NCI-H2081 (cell line): ENCODE measurements around the gene DBT.
"Not testable (repeated sequence)": the region's sequence is repeated elsewhere in the genome, so short reads cannot be mapped to it uniquely, and the experiment has no call there.

Experiments used
- DNase-seq, 2 experiments: peaks; one replicate each; lab custom pipeline; 2025; lab: John Stamatoyannopoulos, UW

The DBT gene

DNA sequence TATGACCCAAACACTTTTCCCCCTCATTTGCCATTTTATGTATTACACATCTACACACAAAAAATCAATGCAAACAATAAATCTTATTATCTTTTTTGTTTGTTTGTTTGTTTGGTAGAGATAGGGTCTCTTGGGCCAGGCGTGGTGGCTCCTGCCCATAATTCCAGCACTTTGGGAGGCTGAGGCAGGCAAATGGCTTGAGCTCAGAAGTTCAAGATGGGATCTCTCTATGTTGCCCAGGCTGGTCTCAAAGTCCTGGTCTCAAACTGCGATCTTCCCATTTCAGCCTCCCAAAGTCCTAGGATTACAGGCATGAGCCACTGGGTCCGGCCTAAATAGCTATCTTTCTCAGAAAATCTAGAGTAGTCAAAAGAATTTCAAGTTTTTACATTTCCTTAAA lies 1.2 kb upstream of the DBT start:
- no peak for DNase-seq

- no peak for DNase-seq
Observed at GRCh38 chr1:100250264-100250663, 630 bp upstream of the DBT start.

GRCh38 chr1:100249155-100249536 lies 488 bp downstream of the DBT start:
- DNase-seq, result no peak

GRCh38 chr1:100246738-100247137 lies 2.9 kb downstream of the DBT start:
- DNase-seq, result no peak

- no peak for DNase-seq
Observed at GRCh38 chr1:100240631-100241030, 9.0 kb downstream of the DBT start.

- no peak for DNase-seq
Observed at GRCh38 chr1:100239961-100240360, 9.7 kb downstream of the DBT start.

GRCh38 chr1:100237091-100237490 lies 12.5 kb downstream of the DBT start:
- DNase-seq, result no peak

- no peak for DNase-seq
Observed at GRCh38 chr1:100234432-100234831, 15.2 kb downstream of the DBT start.

- DNase-seq, result not testable (repeated sequence)
Observed at GRCh38 chr1:100233566-100233965, 16.1 kb downstream of the DBT start.

- DNase-seq, result no peak
Observed at GRCh38 chr1:100232156-100232555, 17.5 kb downstream of the DBT start.

DNA sequence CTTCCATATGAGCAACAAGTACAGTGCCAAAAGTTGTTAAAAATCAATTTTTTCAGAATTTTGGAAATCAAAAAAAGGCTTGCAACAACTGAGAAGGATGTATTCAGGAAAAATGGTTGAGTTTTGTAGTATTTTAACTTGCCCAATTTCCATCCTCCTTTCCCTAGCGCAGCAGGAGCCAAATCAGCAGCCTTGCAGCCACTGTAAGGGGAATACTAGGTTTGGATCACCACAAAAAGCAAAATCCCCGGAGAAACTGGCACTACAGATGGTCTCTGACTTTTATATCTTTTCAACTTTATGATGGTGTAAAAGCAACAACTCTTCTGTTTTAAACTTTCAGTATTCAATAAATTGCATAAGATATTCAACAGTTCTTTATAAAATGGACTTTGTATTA lies 17.9 kb downstream of the DBT start:
- DNase-seq, result no peak

DNA sequence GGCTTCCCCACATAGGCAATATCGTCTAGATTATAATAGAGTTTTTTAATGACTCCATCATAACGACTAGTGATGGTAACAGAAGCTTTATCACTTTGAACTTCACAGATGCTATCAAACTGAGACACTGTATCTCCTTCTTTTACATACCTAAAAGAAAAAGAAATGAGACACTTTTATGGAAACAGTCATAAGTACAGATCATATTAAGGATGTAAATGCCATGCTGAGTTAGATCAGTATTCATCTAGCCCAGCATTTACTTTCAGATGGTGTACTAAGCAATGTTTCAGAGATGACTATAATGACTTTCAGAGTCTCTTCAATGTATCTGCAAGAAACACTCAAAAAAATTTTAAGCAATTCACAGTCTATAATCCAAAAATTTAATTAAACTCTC lies 18.9 kb downstream of the DBT start:
- DNase-seq, result no peak

DNA sequence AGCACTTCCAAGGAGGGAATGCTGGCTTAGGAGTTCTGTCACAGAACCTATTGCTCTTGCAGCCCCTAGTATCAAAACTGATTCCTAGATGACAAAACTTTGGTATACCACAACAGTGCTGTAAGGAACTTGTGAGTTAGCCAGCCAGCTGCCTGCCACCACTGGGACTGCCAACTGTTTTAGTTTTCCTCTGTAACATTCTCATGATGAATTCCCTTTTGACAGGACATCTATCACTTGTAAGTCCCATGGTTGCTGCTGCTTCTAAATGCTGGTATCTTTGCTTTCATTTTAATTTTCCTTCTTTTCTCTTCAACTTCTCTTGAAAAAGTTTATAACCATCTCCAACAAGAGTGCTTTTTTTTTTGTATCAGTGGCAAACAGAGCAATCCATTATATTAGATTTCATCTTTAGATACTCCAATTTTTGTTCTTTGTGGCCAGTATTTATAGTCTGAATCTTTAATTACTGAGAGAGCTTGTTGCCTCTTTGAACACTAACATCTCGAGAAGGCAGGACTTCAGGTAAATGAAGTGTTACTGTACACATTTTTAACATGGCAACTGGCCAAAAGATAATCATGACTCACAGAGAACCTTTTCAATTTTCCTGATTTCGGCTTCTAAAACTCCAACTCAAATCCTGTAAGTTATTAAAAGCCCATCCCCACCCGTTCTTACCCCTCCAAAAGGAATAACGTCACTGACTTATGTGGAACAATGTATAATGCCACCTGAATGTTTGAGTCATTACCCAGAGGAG lies 19.8 kb downstream of the DBT start:
- DNase-seq, result no peak

- DNase-seq, result no peak
Observed at GRCh38 chr1:100222428-100222827, 27.2 kb downstream of the DBT start.

- no peak for DNase-seq
Observed at GRCh38 chr1:100219883-100220282, 29.8 kb downstream of the DBT start.

DNA sequence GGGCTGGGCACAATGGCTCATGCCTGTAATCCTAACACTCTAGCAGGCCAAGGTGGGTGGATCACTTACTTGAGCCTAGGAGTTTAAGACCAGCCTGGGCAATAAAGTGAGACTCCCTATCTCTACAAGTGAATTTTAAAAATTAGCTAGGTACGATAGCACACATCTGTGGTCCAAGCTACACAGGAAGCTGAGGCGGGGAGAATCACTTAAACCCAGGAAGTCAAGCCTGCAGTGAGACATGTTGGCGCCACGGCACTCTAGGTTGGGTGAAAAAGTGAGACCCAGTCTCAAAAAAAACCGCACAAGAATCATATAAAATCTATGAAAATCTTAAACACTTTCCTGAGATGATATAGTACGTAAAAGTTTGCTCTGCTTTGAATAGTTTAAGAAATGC lies 30.2 kb downstream of the DBT start:
- no peak for DNase-seq

- DNase-seq, result no peak
Observed at GRCh38 chr1:100217834-100218233, 31.8 kb downstream of the DBT start.

GRCh38 chr1:100215101-100215500 lies 34.5 kb downstream of the DBT start:
- DNase-seq, result no peak

GRCh38 chr1:100213141-100213540 lies 36.5 kb downstream of the DBT start:
- no peak for DNase-seq

DNA sequence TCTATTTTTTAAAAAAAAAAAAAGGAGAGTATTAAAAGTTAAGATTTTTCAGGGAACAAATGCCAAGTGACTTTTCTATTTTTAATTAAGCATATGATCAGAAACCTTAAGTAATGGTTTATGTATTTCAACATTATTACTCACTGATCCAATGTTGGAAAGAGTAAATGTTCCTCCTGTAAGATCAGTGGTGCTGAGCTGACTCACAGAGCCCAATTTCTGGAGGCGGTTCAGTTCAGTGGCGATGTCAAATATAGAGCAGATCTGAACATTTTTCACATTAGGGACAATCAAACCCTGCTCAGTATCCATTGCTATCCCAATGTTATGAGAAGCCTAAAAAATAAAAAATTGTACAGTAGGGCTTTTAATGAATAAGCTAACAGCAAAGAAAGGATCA lies 43.3 kb downstream of the DBT start:
- DNase-seq, result no peak

- not testable (repeated sequence) for DNase-seq
Observed at GRCh38 chr1:100205593-100205992, 44.0 kb downstream of the DBT start.

- not testable (repeated sequence) for DNase-seq
Observed at GRCh38 chr1:100205103-100205502, 44.5 kb downstream of the DBT start.

- not testable (repeated sequence) for DNase-seq
Observed at GRCh38 chr1:100202703-100203102, 46.9 kb downstream of the DBT start.

GRCh38 chr1:100200060-100200459 lies 49.6 kb downstream of the DBT start:
- DNase-seq, result not testable (repeated sequence)
